BLaER1 treated with 17β-estradiol and CSF1 and Interleukin-3, amounts not matched to agents 10 nM and 100 nM (cell line): ENCODE data around the gene ABI3BP.

ENCODE experiments used
- H3K27ac ChIP-seq, 11 experiments: shearing (Covaris generic); formaldehyde crosslinking; 2 replicates each; pipeline ENCODE4 v1.8.1; 2022
- H3K27me3 ChIP-seq, 11 experiments: shearing (Covaris generic); formaldehyde crosslinking; 2 replicates each; pipeline ENCODE4 v1.8.1; 2022
- H3K36me3 ChIP-seq, 11 experiments: shearing (Covaris generic); formaldehyde crosslinking; 2 replicates each; pipeline ENCODE4 v1.8.1; 2022
- H3K4me1 ChIP-seq, 10 experiments: shearing (Covaris generic); formaldehyde crosslinking; 2 replicates each; pipeline ENCODE4 v1.8.1; 2022
- H3K4me2 ChIP-seq, 11 experiments: shearing (Covaris generic); formaldehyde crosslinking; 2 replicates each; pipeline ENCODE4 v1.8.1; 2022
- H3K4me3 ChIP-seq, 10 experiments: shearing (Covaris generic); formaldehyde crosslinking; 2 replicates each; pipeline ENCODE4 v1.8.1; 2022
- H3K9ac ChIP-seq, 11 experiments: shearing (Covaris generic); formaldehyde crosslinking; 2 replicates each; pipeline ENCODE4 v1.8.1; 2022
- H3K9me3 ChIP-seq, 11 experiments: shearing (Covaris generic); formaldehyde crosslinking; replicated peaks in 1 of 11; 2 replicates each; pipeline ENCODE4 v1.8.1; 2022
- H4K20me1 ChIP-seq, 11 experiments: shearing (Covaris generic); formaldehyde crosslinking; 2 replicates each; pipeline ENCODE4 v1.8.1; 2022
- Cebpa-rat ChIP-seq, 11 experiments: shearing (Covaris generic); IDR thresholded peaks; 2 replicates each; pipeline ENCODE4 v1.8.1; 2022

The ABI3BP gene

DNA sequence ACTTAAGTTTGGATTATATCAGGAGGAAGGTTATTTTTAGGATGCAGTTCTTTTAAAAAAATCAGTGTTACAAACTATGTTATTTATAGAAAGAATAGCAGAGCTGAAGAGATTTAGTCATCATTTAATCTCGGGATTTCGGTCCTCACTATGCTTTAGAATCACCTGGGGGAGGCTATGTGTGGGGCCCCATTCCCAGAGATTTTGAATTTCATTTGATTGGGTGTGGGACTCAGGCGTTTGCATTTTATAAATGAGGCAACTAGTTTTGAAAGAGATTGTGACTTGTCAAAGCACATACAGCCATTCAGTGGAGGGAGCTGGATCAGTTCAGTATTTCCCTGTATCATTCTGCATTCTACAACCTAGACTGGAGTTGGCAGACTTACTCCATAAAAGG, 247.1 kb downstream of the ABI3BP start:
- no peak for TF ChIP-seq Cebpa-rat (IDR thresholded peaks at IDR 0.05)
- Histone ChIP-seq H3K9ac (no peak overlapping the region), H3K27me3 (no peaks in the 10 kb centered on the region), H3K4me3 (no peak overlapping the region), H3K36me3 (peaks cover 82 to 100% (median 98%) of the 10 kb centered on the region in 11 experiments), H3K27ac (no peak overlapping the region), H3K4me1 (no peaks in the 10 kb centered on the region), H3K4me2 (no peak overlapping the region), H4K20me1 (peaks cover 0 to 75% (median 0%) of the 10 kb centered on the region in 11 experiments; a peak in 7 of 22 replicates), H3K9me3 (no peaks in the 10 kb centered on the region)

DNA sequence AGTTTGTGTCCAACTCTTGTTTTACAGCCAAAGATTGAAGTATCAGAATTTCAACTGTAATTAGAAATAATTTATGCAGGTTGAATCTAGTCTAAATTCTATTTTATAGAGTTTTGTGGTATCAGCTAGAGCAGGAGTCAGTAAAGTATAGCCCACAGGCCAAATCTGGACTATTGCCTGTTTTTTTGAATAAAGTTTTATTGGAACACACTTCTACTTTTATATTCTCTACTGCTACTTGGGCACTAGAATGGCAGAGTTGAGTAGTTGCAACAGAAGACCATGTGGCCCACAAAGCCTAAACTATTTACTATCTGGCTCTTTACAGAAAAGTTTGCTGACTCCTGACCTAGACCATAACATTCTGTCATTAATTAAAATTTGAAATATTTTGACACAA, 247.6 kb downstream of the ABI3BP start:
- peaks cover 84 to 100% (median 98%) of the 10 kb centered on the region in 11 experiments for H3K36me3 ChIP-seq
- H3K27me3 ChIP-seq: no peaks in the 10 kb centered on the region
- H4K20me1 ChIP-seq: peaks cover 0 to 78% (median 3%) of the 10 kb centered on the region in 11 experiments; a peak in 8 of 22 replicates
- no peak overlapping the region for H3K9ac ChIP-seq
- no peak overlapping the region for H3K4me2 ChIP-seq
- no peak for TF ChIP-seq Cebpa-rat (IDR thresholded peaks at IDR 0.05)
- no peaks in the 10 kb centered on the region for H3K4me1 ChIP-seq
- H3K9me3 ChIP-seq: no peaks in the 10 kb centered on the region
- H3K27ac ChIP-seq: no peak overlapping the region
- H3K4me3 ChIP-seq: no peak overlapping the region

DNA sequence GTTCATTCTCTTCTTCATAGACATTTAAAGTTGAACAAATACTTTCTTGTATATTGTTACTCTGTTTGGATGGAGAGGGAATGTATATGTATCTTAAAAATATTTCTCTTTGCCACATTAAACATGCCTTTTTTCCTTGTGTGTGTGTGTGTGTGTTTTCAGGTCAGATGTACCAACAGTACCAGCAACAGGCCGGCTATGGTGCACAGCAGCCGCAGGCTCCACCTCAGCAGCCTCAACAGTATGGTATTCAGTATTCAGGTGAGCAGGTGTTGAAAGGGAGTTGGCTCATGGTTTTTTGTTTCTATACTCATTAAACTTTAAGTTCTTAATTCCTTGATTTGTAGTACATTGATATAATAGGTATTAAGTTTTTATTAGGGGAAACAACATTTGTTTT, 248.6 kb downstream of the ABI3BP start:
- no peak overlapping the region for H3K9ac ChIP-seq
- peaks cover 0 to 84% (median 10%) of the 10 kb centered on the region in 11 experiments; a peak in 9 of 22 replicates for H4K20me1 ChIP-seq
- no peak overlapping the region for H3K4me2 ChIP-seq
- H3K36me3 ChIP-seq: peaks cover 89 to 100% (median 99%) of the 10 kb centered on the region in 11 experiments
- no peaks in the 10 kb centered on the region for H3K9me3 ChIP-seq
- H3K27ac ChIP-seq: no peak overlapping the region
- H3K4me1 ChIP-seq: no peaks in the 10 kb centered on the region
- TF ChIP-seq Cebpa-rat (IDR thresholded peaks at IDR 0.05): no peak
- no peaks in the 10 kb centered on the region for H3K27me3 ChIP-seq
- no peak overlapping the region for H3K4me3 ChIP-seq

DNA sequence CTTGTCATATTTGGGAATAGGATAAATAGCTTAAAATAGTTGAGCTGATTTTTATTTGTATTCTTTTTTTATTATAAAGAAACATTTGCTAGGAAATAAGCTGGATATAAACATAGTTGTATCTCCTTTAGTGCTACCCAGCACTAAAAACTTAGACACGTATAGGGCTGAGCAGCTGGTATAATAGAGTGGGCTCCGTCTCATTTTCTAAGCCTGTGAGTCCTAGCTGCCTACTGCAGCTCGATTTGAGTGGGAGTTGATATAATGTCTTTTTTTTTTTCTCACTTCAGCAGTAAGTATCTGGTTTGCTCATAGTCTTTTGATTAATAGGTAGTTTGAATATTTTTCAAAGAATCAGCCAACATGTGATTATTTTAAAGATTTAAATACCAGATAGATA, 249.7 kb downstream of the ABI3BP start:
- H3K4me3 ChIP-seq: no peak overlapping the region
- H3K9ac ChIP-seq: no peak overlapping the region
- TF ChIP-seq Cebpa-rat (IDR thresholded peaks at IDR 0.05): no peak
- no peak overlapping the region for H3K27ac ChIP-seq
- no peak overlapping the region for H3K4me2 ChIP-seq
- no peaks in the 10 kb centered on the region for H3K4me1 ChIP-seq
- H3K36me3 ChIP-seq: peaks cover 88 to 100% (median 99%) of the 10 kb centered on the region in 11 experiments
- no peaks in the 10 kb centered on the region for H3K9me3 ChIP-seq
- no peaks in the 10 kb centered on the region for H3K27me3 ChIP-seq
- peaks cover 0 to 89% (median 11%) of the 10 kb centered on the region in 11 experiments; a peak in 9 of 22 replicates for H4K20me1 ChIP-seq

DNA sequence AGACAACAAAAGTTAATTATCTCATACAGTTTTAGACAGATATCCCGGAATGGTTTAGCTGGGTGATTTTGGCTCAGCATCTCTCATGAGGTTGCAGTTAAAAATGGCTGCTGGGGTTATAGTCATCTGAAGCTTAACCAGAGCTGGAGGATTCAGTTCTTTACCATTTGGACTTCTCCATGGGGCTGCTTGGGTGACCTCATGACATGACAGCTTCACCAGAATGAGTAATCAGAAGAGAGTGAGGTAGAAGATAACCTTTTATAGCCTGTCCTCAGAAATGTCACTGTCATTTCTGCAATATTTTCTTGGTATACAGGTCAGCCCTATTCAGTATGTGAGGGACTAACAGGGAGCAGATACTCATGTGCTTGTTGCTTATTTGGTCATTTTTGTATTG, 253.0 kb downstream of the ABI3BP start:
- Histone ChIP-seq H3K27me3 (no peaks in the 10 kb centered on the region), H3K27ac (no peak overlapping the region), H3K9ac (no peak overlapping the region), H3K4me1 (no peaks in the 10 kb centered on the region), H4K20me1 (peaks cover 8 to 94% (median 37%) of the 10 kb centered on the region in 11 experiments; a peak in 17 of 22 replicates), H3K4me3 (no peak overlapping the region), H3K9me3 (no peaks in the 10 kb centered on the region), H3K4me2 (no peak overlapping the region), H3K36me3 (peaks cover 89 to 100% (median 99%) of the 10 kb centered on the region in 11 experiments)
- TF ChIP-seq Cebpa-rat (IDR thresholded peaks at IDR 0.05): no peak

DNA sequence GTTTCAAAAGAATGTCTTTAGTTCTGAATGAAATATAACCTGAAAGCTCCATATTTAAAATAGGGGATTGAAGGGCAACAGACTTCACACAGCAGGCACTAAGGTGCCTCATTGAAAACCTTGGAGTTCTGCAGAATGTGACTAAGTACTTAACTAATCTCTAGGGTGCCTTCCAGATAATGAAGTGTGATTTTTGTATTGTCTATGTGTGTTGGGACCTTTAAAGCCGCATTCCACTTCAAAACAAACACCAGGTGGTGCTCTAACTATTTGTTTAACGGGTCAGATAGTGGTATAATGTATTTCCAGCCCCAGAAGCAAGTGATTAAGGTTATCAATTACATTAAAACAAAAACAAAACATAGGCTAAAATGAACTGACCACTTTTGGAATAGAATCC, 255.9 kb downstream of the ABI3BP start:
- H3K4me2 ChIP-seq: no peak overlapping the region
- H3K4me1 ChIP-seq: no peaks in the 10 kb centered on the region
- no peak overlapping the region for H3K27ac ChIP-seq
- peaks cover 93 to 100% (median 98%) of the 10 kb centered on the region in 11 experiments for H3K36me3 ChIP-seq
- no peaks in the 10 kb centered on the region for H3K9me3 ChIP-seq
- peaks cover 22 to 97% (median 41%) of the 10 kb centered on the region in 11 experiments; a peak in 18 of 22 replicates for H4K20me1 ChIP-seq
- no peaks in the 10 kb centered on the region for H3K27me3 ChIP-seq
- no peak overlapping the region for H3K9ac ChIP-seq
- no peak for TF ChIP-seq Cebpa-rat (IDR thresholded peaks at IDR 0.05)
- H3K4me3 ChIP-seq: no peak overlapping the region

DNA sequence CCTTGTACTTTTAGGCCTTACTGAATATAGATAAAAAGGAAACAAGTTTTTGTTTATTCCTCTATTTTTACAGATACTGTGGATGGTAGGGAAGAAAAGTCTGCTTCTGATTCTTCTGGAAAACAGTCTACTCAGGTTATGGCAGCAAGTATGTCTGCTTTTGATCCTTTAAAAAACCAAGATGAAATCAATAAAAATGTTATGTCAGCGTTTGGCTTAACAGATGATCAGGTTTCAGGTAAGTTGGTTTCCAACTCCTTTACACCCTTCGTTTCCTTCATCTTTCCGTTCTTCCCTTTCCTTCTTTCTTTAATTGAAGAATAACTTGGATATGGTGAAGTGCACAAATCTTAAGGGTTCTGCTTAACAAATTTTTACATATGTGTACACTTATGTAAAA, 260.8 kb downstream of the ABI3BP start:
- peaks cover 28 to 96% (median 47%) of the 10 kb centered on the region in 11 experiments; a peak in 19 of 22 replicates for H4K20me1 ChIP-seq
- H3K4me3 ChIP-seq: no peak overlapping the region
- H3K4me2 ChIP-seq: no peak overlapping the region

DNA sequence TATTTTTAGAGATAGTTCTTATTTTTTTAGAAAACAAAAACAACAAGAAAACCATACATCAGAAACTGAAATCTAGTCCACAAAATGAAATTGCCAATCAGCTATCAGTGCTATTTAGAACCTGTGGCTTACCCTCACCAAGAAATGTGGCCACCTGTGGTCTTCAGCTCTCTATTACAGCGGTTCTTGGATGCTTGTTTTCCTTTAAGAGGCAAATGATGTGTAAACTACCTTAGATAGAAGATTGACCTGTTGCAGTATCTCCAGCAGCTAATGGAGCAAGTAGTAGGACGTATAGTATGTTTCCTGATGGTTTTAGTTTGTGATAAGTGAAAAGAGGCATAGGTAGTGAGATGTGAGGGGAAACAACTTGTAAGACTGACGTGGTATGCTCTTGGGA, 262.7 kb downstream of the ABI3BP start:
- Histone ChIP-seq H3K4me1 (peaks cover 0 to 11% (median 0%) of the 10 kb centered on the region in 10 experiments; a peak in 4 of 20 replicates), H3K9ac (no peak overlapping the region), H3K4me3 (no peak overlapping the region), H4K20me1 (peaks cover 44 to 96% (median 57%) of the 10 kb centered on the region in 11 experiments), H3K9me3 (no peaks in the 10 kb centered on the region), H3K4me2 (0 out of 22 replicates have a peak overlapping the region, but pooled peaks of 1 of the 11 experiments have one; percentile 26), H3K27ac (no peak overlapping the region), H3K36me3 (peaks cover 85 to 100% (median 93%) of the 10 kb centered on the region in 11 experiments), H3K27me3 (no peaks in the 10 kb centered on the region)
- TF ChIP-seq Cebpa-rat (IDR thresholded peaks at IDR 0.05): no peak

More for the DNA sequence above, 260.8 kb downstream of the ABI3BP start:
- Histone ChIP-seq H3K27me3 (no peaks in the 10 kb centered on the region), H3K9ac (no peak overlapping the region), H3K9me3 (no peaks in the 10 kb centered on the region), H3K36me3 (peaks cover 84 to 100% (median 93%) of the 10 kb centered on the region in 11 experiments), H3K27ac (no peak overlapping the region), H3K4me1 (peaks cover 0 to 11% (median 0%) of the 10 kb centered on the region in 10 experiments; a peak in 4 of 20 replicates)
- TF ChIP-seq Cebpa-rat (IDR thresholded peaks at IDR 0.05): no peak

DNA sequence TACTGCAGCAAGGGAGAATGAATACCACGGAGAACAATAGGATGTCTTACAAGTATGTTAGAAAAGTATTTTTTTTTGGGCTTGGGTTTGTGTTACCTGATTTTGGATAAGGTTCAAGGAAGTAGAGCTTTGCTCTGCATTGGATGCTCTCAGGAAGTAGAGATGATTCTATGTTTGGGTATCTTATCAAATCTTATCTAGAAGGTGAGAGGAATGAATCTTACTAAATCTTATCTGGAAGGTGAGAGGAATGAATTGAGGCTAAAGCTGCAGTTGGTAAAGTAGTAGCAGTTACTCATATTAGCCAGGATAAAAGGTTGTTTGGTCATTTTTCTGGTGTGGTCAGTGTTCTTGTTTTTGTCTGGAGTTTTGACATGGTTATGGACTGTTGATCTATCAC, 266.5 kb downstream of the ABI3BP start:
- peaks cover 86 to 100% (median 95%) of the 10 kb centered on the region in 11 experiments for H3K36me3 ChIP-seq
- no peak overlapping the region for H3K27ac ChIP-seq
- H3K4me2 ChIP-seq: no peak overlapping the region
- TF ChIP-seq Cebpa-rat (IDR thresholded peaks at IDR 0.05): no peak
- H3K9ac ChIP-seq: no peak overlapping the region
- no peaks in the 10 kb centered on the region for H3K27me3 ChIP-seq
- H3K4me1 ChIP-seq: peaks cover 0 to 11% (median 0%) of the 10 kb centered on the region in 10 experiments; a peak in 4 of 20 replicates
- no peak overlapping the region for H3K4me3 ChIP-seq
- peaks cover 0 to 3% (median 0%) of the 10 kb centered on the region in 11 experiments; a peak in 5 of 22 replicates for H3K9me3 ChIP-seq
- peaks cover 26 to 97% (median 49%) of the 10 kb centered on the region in 11 experiments for H4K20me1 ChIP-seq
